ENCODE measurements around the gene PBX4. TPM values are rescaled to one million over a fixed set of nuclear protein-coding genes. Genes with fewer than 3 reads are reported as not detected.

PBX4 gene
- total and polyA plus RNA-seq, 5 donors from 2014 or later: 4.1 to 85.3 (median 6.1) TPM

DNA sequence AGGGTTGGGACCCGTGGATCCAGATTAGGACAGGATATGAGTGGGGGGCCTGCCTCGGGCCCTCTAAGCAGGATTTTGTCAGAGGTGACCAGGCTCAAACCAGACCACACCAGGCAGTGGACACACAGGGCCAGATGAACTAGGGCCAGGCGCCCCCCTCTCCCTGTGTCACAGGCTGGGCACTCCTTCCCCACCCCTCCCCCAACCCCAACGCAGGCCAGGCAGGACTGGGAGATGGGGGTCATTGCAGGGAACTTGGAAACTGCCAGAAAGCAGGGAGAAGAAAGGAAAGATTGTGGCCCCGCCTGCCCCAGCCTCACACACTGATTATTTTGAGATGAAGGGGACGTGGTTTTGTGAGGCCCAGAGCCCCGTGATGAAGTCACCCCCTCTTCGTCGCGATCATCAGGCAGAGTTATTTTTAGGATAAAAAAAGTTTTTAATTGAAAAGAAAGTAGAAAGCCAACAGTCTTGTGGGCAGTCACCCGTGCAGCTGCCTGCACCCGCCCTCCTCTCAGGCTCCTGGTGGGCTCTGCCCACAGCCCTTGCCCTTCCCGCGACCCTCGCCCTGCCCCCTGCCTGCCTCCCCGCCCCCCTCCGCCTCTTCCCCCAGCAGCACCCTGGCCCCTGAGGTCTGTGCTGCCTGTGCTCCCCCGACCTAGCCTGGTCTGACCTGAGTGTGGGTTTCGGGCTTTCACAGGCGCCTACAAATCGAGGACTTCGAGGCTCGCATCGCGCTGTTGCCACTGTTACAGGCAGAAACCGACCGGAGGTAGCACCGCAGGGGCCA is 91.7 kb downstream of the PBX4 start:
- Mint-ChIP-seq H3K36me3 (peaks cover 7% of the 10 kb centered on the region), H3K27ac (no peak overlapping the region), H3K4me1 (peaks cover 0 to 16% (median 5%) of the 10 kb centered on the region in 4 donors), H3K27me3 (no peaks in the 10 kb centered on the region), H3K4me3 (no peak overlapping the region), H3K9me3 (no peaks in the 10 kb centered on the region)
- ATAC-seq (ENCODE audit: low read depth in 2 of 2) (no peak), DNase-seq (no peak)
- Histone ChIP-seq H3K27me3 (ENCODE audit: control insufficient read depth, insufficient read depth, low read length) (no peaks in the 10 kb centered on the region), H3K9me3 (ENCODE audit: control insufficient read depth in 2 of 2, low read length in 2 of 2) (no peaks in the 10 kb centered on the region), H3K27ac (ENCODE audit: insufficient read depth, low read length, poor library complexity, severe bottlenecking) (no peak overlapping the region), H3K36me3 (ENCODE audit: control insufficient read depth, insufficient read depth, low read length) (peaks cover 20% of the 10 kb centered on the region), H3K4me3 (ENCODE audit: low read depth, low read length) (no peak overlapping the region), H3K4me1 (ENCODE audit: control insufficient read depth, insufficient read depth, low read length, poor library complexity, severe bottlenecking) (no peaks in the 10 kb centered on the region)

DNA sequence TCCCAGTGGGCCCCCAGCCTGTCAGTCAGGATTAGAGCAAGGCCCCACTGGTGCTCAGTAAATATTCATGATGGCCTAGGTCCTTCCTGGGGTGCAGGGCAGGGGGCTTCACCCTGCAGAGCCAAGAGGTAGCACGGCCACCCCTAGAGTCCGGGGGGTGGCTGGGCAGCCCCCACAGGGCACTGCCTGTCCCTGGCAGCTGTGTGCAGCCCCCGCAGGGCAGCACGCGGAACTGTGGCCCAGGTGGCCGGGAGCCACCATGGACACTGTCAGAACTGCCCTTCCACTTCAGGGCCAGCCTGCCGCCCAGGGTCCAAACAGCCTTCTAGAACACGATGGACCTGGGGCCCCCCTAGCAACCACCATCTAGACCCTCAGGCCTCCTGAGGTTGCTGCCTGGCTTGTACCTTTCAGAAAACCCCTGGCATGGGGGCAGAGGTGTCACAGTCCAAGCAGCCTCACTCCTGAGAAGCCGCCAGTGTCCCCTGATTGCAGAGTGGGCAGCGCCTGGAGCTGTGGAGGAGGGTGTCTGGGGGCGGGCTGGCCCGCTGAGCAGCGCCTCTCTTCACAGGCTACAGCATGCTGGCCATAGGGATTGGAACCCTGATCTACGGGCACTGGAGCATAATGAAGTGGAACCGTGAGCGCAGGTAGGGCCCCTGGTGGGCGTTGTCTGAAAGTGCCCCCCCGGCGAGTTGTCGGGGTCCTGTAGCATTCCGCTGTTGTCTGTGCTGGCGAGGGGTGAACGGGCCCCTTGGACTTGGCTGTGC is 92.7 kb downstream of the PBX4 start:
- no peaks in the 10 kb centered on the region for H3K9me3 Mint-ChIP-seq
- Histone ChIP-seq H3K4me1 (ENCODE audit: control insufficient read depth, insufficient read depth, low read length, poor library complexity, severe bottlenecking) (no peaks in the 10 kb centered on the region), H3K36me3 (ENCODE audit: control insufficient read depth, insufficient read depth, low read length) (peaks cover 22% of the 10 kb centered on the region), H3K9me3 (ENCODE audit: control insufficient read depth in 2 of 2, low read length in 2 of 2) (no peaks in the 10 kb centered on the region), H3K4me3 (ENCODE audit: low read depth, low read length) (no peak overlapping the region), H3K27me3 (ENCODE audit: control insufficient read depth, insufficient read depth, low read length) (no peaks in the 10 kb centered on the region), H3K27ac (ENCODE audit: insufficient read depth, low read length, poor library complexity, severe bottlenecking) (no peak overlapping the region)
- ATAC-seq (ENCODE audit: low read depth in 2 of 2) (no peak), DNase-seq (no peak)
- peaks cover 11% of the 10 kb centered on the region for H3K36me3 Mint-ChIP-seq
- H3K27me3 Mint-ChIP-seq: no peaks in the 10 kb centered on the region
- H3K27ac Mint-ChIP-seq: peak overlapping the region in 1 of 3 donors; percentile 52
- H3K4me3 Mint-ChIP-seq: no peak overlapping the region
- H3K4me1 Mint-ChIP-seq: peaks cover 0 to 17% (median 7%) of the 10 kb centered on the region in 4 donors

DNA sequence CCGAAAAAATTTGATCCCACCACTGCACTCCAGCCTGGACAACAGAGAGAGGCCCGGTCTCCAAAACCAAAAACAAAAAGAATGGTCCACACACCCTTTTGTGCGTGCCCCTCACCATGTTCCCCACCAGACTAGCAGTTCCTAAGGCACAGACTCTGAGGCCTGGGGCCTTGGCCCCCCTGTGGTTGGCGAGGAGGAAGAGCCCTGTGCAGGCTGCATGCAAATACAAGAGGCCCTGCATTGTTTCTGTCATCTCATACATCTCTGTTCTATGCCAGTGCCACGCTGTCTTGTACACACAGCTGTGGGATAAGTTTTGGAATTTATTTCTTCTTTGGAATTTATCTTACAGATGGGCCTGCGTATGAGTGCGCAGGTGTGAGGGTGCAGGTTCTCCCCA is 94.4 kb downstream of the PBX4 start:
- no peak for ATAC-seq (ENCODE audit: low read depth in 2 of 2)
- Mint-ChIP-seq H3K4me1 (peaks cover 0 to 33% (median 16%) of the 10 kb centered on the region in 4 donors), H3K27ac (peak overlapping the region in 2 of 3 donors; percentile 25 to 43), H3K27me3 (no peaks in the 10 kb centered on the region), H3K36me3 (peaks cover 23% of the 10 kb centered on the region), H3K9me3 (no peaks in the 10 kb centered on the region), H3K4me3 (no peak overlapping the region)
- peaks cover 31% of the 10 kb centered on the region for H3K36me3 ChIP-seq (ENCODE audit: control insufficient read depth, insufficient read depth, low read length)
- H3K4me1 ChIP-seq (ENCODE audit: control insufficient read depth, insufficient read depth, low read length, poor library complexity, severe bottlenecking): peaks cover 2% of the 10 kb centered on the region
- no peak for DNase-seq
- no peak overlapping the region for H3K4me3 ChIP-seq (ENCODE audit: low read depth, low read length)
- no peaks in the 10 kb centered on the region for H3K27me3 ChIP-seq (ENCODE audit: control insufficient read depth, insufficient read depth, low read length)
- no peak overlapping the region for H3K27ac ChIP-seq (ENCODE audit: insufficient read depth, low read length, poor library complexity, severe bottlenecking)
- H3K9me3 ChIP-seq (ENCODE audit: control insufficient read depth in 2 of 2, low read length in 2 of 2): no peaks in the 10 kb centered on the region

DNA sequence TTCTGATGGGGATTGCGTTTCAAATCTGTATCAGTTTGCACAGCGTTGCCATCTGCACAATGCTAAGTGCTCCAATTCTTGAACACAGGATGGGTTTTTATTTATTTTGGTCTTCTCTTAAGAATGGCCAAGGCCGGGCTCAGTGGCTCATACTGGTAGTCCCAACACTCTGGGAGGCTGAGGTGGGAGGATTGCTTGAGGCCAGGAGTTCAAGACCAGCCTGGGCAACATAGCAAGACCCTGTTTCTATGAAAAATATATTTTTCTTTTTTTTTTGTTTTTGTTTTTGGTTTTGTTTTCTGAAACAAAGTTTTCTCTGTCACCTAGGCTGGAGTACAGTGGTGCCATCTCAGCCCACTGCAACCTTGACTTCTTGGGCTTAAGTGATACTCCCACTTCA is 95.3 kb downstream of the PBX4 start:
- Mint-ChIP-seq H3K4me3 (peak overlapping the region in 1 of 4 donors; percentile 52), H3K27me3 (no peaks in the 10 kb centered on the region), H3K36me3 (peaks cover 24% of the 10 kb centered on the region), H3K9me3 (no peaks in the 10 kb centered on the region), H3K27ac (peak overlapping the region in 1 of 3 donors; percentile 71), H3K4me1 (peaks cover 0 to 39% (median 17%) of the 10 kb centered on the region in 4 donors)
- no peaks in the 10 kb centered on the region for H3K27me3 ChIP-seq (ENCODE audit: control insufficient read depth, insufficient read depth, low read length)
- H3K9me3 ChIP-seq (ENCODE audit: control insufficient read depth in 2 of 2, low read length in 2 of 2): no peaks in the 10 kb centered on the region
- H3K4me3 ChIP-seq (ENCODE audit: low read depth, low read length): no peak overlapping the region
- H3K36me3 ChIP-seq (ENCODE audit: control insufficient read depth, insufficient read depth, low read length): peaks cover 29% of the 10 kb centered on the region
- ATAC-seq (ENCODE audit: low read depth in 2 of 2) (no peak), DNase-seq (no peak)
- H3K4me1 ChIP-seq (ENCODE audit: control insufficient read depth, insufficient read depth, low read length, poor library complexity, severe bottlenecking): peaks cover 2% of the 10 kb centered on the region
- H3K27ac ChIP-seq (ENCODE audit: insufficient read depth, low read length, poor library complexity, severe bottlenecking): no peak overlapping the region

DNA sequence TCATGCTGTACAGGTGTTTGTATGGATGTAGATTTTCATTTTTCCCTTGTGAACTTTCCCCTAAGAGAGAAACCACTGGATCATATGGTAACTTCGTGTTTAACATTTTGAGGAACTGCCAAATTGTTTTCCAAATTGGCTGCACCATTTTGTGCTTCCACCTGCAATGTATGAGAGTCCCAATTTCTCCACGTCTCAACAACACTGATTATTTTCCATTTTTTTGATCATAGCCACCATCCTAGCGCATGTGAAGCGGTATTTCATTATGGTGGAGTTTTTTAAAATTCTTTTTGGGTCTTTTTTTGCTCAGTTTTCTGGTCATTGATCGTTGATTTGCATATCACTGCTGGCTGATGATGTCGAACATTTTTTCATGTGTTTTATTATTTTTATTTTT is 97.5 kb downstream of the PBX4 start:
- H3K9me3 ChIP-seq (ENCODE audit: control insufficient read depth in 2 of 2, low read length in 2 of 2): no peaks in the 10 kb centered on the region
- DNase-seq: no peak
- Mint-ChIP-seq H3K4me1 (peaks cover 0 to 56% (median 27%) of the 10 kb centered on the region in 4 donors), H3K27me3 (no peaks in the 10 kb centered on the region), H3K9me3 (no peaks in the 10 kb centered on the region), H3K36me3 (peaks cover 24% of the 10 kb centered on the region), H3K27ac (peak overlapping the region in 1 of 3 donors; percentile 38), H3K4me3 (peak overlapping the region in 1 of 4 donors; percentile 61)
- peaks cover 18% of the 10 kb centered on the region for H3K36me3 ChIP-seq (ENCODE audit: control insufficient read depth, insufficient read depth, low read length)
- no peak overlapping the region for H3K4me3 ChIP-seq (ENCODE audit: low read depth, low read length)
- H3K27ac ChIP-seq (ENCODE audit: insufficient read depth, low read length, poor library complexity, severe bottlenecking): no peak overlapping the region
- ATAC-seq (ENCODE audit: low read depth in 2 of 2): no peak
- H3K4me1 ChIP-seq (ENCODE audit: control insufficient read depth, insufficient read depth, low read length, poor library complexity, severe bottlenecking): peaks cover 19% of the 10 kb centered on the region
- H3K27me3 ChIP-seq (ENCODE audit: control insufficient read depth, insufficient read depth, low read length): no peaks in the 10 kb centered on the region

DNA sequence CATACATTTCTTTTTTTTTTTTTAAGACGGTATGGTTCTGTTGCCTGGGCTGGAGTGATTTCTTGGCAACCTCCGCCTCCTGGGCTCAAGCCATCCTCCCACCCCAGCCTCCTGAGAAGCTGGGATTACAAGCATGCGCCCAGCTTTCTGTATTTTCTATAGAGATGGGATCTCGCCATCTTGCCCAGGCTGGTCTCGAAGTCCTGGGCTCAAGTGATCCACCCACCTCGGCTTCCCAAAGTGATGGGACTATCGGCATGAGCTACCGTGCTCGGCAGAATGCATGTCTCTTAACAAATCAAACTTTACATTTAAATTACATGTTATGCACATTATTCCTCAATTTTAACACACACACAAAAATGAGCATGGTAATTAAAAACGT is 101.3 kb downstream of the PBX4 start:
- peak overlapping the region; percentile 95 to 98 (median 95) for H3K4me3 Mint-ChIP-seq
- no peaks in the 10 kb centered on the region for H3K27me3 Mint-ChIP-seq
- no peaks in the 10 kb centered on the region for H3K27me3 ChIP-seq (ENCODE audit: control insufficient read depth, insufficient read depth, low read length)
- H3K27ac Mint-ChIP-seq: no peak overlapping the region
- peaks cover 26% of the 10 kb centered on the region for H3K4me1 ChIP-seq (ENCODE audit: control insufficient read depth, insufficient read depth, low read length, poor library complexity, severe bottlenecking)
- H3K9me3 Mint-ChIP-seq: no peaks in the 10 kb centered on the region
- DNase-seq: no peak
- H3K4me3 ChIP-seq (ENCODE audit: low read depth, low read length): peak overlapping the region; percentile 26
- no peak overlapping the region for H3K27ac ChIP-seq (ENCODE audit: insufficient read depth, low read length, poor library complexity, severe bottlenecking)
- no peak for ATAC-seq (ENCODE audit: low read depth in 2 of 2)
- H3K9me3 ChIP-seq (ENCODE audit: control insufficient read depth in 2 of 2, low read length in 2 of 2): no peaks in the 10 kb centered on the region
- H3K4me1 Mint-ChIP-seq: peaks cover 0 to 53% (median 24%) of the 10 kb centered on the region in 4 donors
- H3K36me3 Mint-ChIP-seq: peaks cover 19% of the 10 kb centered on the region
- H3K36me3 ChIP-seq (ENCODE audit: control insufficient read depth, insufficient read depth, low read length): peaks cover 10% of the 10 kb centered on the region

DNA sequence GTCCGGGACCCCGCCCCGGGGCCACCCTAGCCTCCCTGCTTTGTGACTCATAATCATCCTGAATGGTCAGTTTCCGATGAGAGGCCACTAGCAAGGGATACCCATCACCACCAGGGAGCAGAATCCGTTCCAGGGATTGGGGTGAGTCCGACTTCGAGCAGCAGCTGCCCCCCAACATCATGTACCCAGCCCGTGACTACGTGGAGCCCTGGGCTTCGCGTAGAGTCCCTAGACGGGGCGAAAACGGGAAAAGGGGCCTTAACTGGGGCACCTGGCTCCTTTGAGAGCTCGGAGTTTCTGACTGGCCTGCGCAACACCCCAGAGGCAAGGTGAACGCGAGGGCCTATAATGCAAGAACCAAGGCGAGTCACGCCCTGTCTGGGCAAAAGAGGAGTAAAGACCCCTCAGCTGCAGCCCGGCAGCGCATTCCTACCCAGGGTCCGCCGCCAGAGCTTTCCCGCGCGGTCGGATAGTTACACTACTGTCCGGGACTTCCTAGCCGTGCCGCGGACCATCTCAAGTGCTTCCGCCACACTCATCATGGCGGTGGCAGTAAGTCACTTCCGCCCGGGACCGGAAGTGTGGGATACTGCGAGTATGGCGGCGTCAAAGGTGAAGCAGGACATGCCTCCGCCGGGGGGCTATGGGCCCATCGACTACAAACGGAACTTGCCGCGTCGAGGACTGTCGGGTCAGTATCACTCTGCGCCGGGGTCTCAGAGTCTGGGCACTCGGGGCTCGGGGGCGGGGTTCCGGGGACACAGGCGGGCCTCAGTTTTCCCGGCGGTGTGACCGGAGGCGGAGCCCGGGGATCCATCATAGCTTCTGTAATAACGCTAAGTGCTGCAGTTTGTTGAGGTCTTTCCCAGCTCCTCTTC is 102.6 kb downstream of the PBX4 start, which contains the start of gene NDUFA13:
TSS of gene NDUFA13 (plus strand) at position 584 of the 878 bp plus-strand sequence. CDS start at position 598, 14 bp downstream.
- Histone ChIP-seq H3K27ac (ENCODE audit: insufficient read depth, low read length, poor library complexity, severe bottlenecking) (peak within 1 kb of the TSS; percentile 84), H3K9me3 (ENCODE audit: control insufficient read depth in 2 of 2, low read length in 2 of 2) (no peaks in the 10 kb centered on the region), H3K27me3 (ENCODE audit: control insufficient read depth, insufficient read depth, low read length) (no peaks in the 10 kb centered on the region), H3K36me3 (ENCODE audit: control insufficient read depth, insufficient read depth, low read length) (peaks cover 10% of the 10 kb centered on the region), H3K4me1 (ENCODE audit: control insufficient read depth, insufficient read depth, low read length, poor library complexity, severe bottlenecking) (peaks cover 26% of the 10 kb centered on the region), H3K4me3 (ENCODE audit: low read depth, low read length) (peak within 1 kb of the TSS; percentile 94)
- ATAC-seq (ENCODE audit: low read depth in 2 of 2) (peak; percentile 88 to 90), DNase-seq (peak; percentile 89 to 95 (median 93))
- Mint-ChIP-seq H3K9me3 (no peaks in the 10 kb centered on the region), H3K36me3 (peaks cover 16% of the 10 kb centered on the region), H3K27me3 (no peaks in the 10 kb centered on the region), H3K4me3 (peak within 1 kb of the TSS; percentile 95 to 98 (median 95)), H3K4me1 (peaks cover 0 to 49% (median 23%) of the 10 kb centered on the region in 4 donors), H3K27ac (peak within 1 kb of the TSS; percentile 93 to 97 (median 95))

Measured in CD4-positive, CD25-positive, alpha-beta regulatory T cell (primary cell).